GM10847 (cell line): Measurements from ENCODE around the gene KLHL8.

Experiments used
- POLR2A ChIP-seq: IDR thresholded peaks from 2 replicates; pipeline ENCODE4 v1.6.1; 2011; ENCODE audit not compliant: insufficient read length; ENCODE audit errors: extremely low read depth

KLHL8 gene

DNA sequence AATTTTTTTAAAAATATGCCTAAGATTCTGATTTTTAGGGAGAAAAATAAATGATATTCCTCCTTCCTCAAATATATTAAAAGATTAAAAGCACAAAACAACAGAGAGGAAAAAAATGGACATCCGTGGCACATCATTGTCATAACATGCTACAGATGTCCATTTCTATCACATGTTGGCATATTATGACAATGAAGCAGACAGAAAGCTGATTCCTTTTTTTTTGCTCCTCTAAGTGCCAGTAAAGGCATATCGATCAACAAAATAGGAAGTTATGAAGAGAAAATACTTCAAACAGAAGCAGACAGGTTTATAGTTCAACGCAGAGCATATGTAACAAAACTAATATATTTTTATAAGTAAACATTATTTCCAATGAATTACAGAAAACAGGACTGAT lies 11.2 kb downstream of the KLHL8 start:
- TF ChIP-seq POLR2A = no peak

GRCh38 chr4:87204559-87204958 lies 15.9 kb downstream of the KLHL8 start:
- no peak for TF ChIP-seq POLR2A

DNA sequence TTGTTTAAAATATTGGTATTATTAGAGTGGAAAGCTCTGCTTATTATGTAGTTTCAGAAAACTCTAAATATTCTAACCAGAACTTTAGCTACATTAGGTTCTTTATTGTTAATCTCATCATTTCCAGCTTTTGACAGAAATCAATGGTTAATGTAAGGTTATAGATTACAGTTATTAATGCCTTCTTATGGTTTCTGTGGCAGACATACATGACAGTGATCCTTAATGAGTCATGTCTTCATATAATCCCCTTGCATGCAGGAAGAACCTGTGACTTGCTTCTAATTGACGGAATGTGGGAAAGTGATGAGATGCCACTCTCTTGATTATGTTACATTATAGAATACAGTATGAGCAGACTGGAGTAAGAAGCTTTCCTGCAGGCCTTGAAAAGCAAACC lies 23.5 kb downstream of the KLHL8 start:
- TF ChIP-seq POLR2A = no peak

DNA sequence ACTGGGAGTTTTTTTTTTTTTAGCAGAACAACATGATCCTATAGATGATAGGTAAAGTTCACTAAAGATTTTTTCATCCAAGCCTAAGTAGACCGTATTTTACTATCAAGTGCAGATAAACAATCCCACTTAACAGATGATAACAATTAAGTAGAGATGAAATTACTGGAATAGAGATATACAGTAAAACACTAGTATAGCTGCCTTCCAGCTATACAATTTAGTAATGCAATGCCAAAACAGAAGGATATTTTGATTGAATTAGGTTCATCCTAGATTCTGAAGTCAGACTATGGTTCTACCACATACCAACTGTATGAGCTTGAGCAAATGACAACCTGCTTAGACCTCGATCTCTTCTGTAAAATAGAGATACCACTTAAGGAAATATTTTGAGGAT lies 24.3 kb downstream of the KLHL8 start:
- TF ChIP-seq POLR2A = no peak

DNA sequence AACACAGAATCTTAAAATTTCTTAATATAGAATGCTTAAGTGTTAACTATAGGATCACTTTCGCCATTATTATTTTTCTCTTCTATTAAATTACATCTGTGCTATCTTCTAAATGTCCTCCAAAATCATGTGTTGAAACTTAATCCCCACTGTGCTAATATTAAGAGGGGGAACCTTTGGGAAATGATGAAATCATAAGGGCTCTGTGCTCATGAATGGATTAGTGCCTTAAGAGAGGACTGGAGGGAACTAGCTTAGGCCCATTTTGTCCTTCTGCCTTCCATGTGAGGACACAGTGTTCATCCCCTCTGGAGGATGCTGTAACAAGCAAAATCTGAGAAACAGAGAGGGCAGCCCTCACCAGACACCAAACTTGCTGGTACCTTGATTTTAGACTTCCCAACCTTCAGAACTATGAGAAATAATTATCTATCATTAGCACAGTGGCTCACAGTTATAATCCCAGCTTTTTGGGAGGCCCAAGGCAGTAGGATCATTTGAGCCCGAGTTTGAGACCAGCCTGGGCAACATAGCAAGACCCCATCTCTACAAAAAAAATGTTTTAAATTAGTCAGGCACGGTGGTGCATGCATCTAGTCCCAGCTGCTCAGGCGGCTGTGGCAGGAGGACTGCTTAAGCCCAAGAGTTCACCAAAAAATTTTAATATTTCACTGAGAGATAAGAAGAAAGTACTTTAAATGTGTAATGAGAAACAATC lies 26.3 kb downstream of the KLHL8 start:
- no peak for TF ChIP-seq POLR2A

GRCh38 chr4:87192145-87192919 lies 28.1 kb downstream of the KLHL8 start:
- no peak for TF ChIP-seq POLR2A

DNA sequence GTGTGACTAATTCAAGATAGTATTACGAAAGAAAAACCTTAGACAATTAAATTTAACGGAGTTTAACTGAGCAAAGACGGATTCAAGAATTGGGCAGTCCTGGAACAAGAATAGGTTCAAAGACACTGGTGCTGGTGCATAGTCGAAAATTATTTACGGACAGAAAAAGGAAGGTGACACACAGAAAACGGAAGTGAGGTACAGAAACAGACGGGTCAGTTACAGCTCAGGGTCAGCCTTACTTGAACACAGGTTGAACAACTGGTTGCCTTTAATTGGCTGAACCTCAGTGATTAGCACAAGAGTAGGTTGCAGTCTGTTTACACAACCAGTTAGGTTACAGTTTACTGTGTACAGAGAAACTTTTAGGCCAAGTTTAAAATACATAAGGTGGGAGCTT lies 31.5 kb downstream of the KLHL8 start:
- no peak for TF ChIP-seq POLR2A

DNA sequence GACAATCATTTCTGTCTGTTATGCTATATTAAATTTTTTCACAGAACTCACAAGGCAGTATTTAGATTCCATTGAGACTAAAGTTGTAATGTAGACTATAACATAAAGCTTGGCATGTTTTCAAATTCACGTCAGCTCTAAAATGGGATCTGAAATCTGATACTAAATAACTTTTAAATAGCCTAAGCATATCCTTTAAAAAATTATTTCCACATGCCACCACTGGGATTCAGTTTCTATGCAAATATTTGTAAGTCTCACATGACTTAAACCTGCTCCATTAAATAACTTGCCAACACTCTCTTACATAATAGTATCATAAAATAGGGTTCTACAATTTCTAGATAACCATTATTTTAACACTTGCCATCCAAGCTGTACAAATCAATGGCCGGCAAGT lies 32.4 kb downstream of the KLHL8 start:
- no peak for TF ChIP-seq POLR2A

GRCh38 chr4:87185146-87185870 lies 35.1 kb downstream of the KLHL8 start:
- TF ChIP-seq POLR2A = no peak

- no peak for TF ChIP-seq POLR2A
Observed at GRCh38 chr4:87180767-87181166, 39.7 kb downstream of the KLHL8 start.

DNA sequence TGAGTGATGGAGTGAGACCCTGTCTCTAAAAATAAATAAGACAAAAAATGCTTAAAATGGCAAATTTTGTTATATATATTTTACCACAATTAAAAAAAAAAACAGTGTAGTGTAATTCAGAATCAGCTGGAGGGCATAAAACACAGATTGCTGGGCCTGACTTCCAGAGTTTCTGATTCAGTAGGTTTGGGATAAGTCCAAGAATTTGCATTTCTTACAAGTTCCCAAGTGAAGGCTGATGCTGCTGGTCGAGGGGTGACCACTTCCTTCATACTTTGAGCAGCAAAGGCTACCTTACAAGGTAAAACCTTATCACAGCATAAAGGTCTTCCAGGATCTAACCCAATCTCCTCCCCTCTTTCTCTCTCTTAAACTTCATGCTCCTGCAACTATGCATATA lies 40.7 kb downstream of the KLHL8 start:
- no peak for TF ChIP-seq POLR2A

GRCh38 chr4:87174672-87175071 lies 45.7 kb downstream of the KLHL8 start:
- no peak for TF ChIP-seq POLR2A

GRCh38 chr4:87171944-87172343 lies 48.5 kb downstream of the KLHL8 start:
- TF ChIP-seq POLR2A = no peak

GRCh38 chr4:87166296-87166854 lies 54.0 kb downstream of the KLHL8 start:
- TF ChIP-seq POLR2A = no peak

DNA sequence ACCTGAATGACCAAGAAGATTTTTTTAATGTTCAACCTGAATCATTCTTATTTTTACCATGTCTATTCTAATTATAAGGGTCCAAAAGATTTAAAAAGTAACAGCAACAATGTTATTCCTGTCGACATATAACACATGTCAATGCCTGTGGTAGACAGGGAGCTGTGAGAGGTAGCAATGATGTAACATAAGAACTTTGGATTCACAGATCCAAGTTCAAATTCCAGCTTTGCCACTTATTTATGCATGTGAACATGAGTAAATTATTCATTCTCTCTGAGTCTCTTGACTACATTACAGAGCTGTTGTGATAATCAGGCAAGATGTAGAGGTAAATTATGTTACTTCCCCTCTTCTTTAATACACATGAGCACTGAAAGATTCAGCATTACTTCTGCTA lies 54.5 kb downstream of the KLHL8 start:
- no peak for TF ChIP-seq POLR2A

DNA sequence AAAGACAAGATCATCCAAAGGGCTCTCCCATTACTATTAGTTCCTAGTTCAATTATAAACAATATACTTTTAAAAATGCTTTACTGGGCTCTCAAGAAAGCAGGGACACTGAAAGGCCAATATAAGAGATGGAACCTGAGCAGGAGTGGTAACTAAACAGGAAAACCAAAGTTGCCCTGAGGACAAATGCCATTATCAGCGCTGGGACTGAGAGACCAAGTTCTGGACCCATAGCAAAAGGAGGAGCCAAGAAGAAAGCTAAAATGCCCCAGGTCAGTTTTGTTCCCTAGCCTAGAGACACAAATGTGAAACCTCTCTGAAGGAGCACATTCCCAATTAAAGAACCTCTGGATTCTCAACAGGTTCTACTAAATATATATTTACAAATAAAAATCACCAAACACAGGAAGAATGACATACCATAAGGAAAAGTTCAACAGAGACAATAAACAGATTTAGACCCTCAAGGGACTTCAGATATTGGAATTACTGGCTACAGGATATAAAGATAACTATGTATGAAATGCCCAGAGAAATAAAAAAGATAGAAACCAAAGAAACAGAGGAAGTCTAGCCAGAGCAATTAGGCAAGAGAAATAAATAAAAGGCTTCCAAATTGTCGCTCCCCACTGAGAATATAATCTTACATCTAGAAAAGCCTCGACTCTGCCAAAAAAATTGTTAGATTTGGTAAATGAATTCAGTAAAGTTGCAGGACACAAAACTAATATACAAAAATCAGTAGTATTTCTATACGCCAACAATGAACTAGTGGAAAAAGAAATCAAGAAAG lies 67.1 kb downstream of the KLHL8 start:
- TF ChIP-seq POLR2A = no peak
